HS-5 (cell line): ENCODE measurements around the gene NDP.
A peak's percentile ranks its signal among the peaks of the same experiment; 100 is the strongest.
"Not testable (repeated sequence)": the region's sequence is repeated elsewhere in the genome, so short reads cannot be mapped to it uniquely, and the experiment has no call there.

Source experiments
- DNase-seq: peaks from one replicate; pipeline ENCODE4 v3.0.0-alpha.2; 2012; ENCODE audit warnings: low read depth

Gene NDP

GRCh38 chrX:43970528-43970927, 2.7 kb downstream of the NDP start:
- DNase-seq: peak; percentile 30

- DNase-seq: peak; percentile 32
These were observed 3.4 kb downstream of the NDP start for GRCh38 chrX:43969504-43970501.

GRCh38 chrX:43968359-43968781, 4.8 kb downstream of the NDP start:
- DNase-seq: no peak

GRCh38 chrX:43964936-43965335, 8.3 kb downstream of the NDP start:
- DNase-seq: no peak

GRCh38 chrX:43963726-43964125, 9.5 kb downstream of the NDP start:
- DNase-seq: no peak

GRCh38 chrX:43962636-43963035, 10.6 kb downstream of the NDP start:
- DNase-seq: no peak

- no peak for DNase-seq
These were observed 11.5 kb downstream of the NDP start for GRCh38 chrX:43961699-43962098.

- peak; percentile 35 for DNase-seq
These were observed 14.7 kb downstream of the NDP start for GRCh38 chrX:43958529-43958928.

GRCh38 chrX:43956034-43956433, 17.2 kb downstream of the NDP start:
- DNase-seq: no peak

- DNase-seq: no peak
These were observed 20.0 kb downstream of the NDP start for GRCh38 chrX:43953218-43953617.

GRCh38 chrX:43949669-43950068, 23.5 kb downstream of the NDP start:
- DNase-seq: no peak

GRCh38 chrX:43940816-43941474, 32.2 kb downstream of the NDP start:
- no peak for DNase-seq

- no peak for DNase-seq
These were observed 33.8 kb downstream of the NDP start for GRCh38 chrX:43939187-43939926.

GRCh38 chrX:43922032-43922431, 51.2 kb downstream of the NDP start:
- not testable (repeated sequence) for DNase-seq

- DNase-seq: not testable (repeated sequence)
These were observed 62.4 kb downstream of the NDP start for GRCh38 chrX:43910772-43911171.

GRCh38 chrX:43910012-43910411, 63.2 kb downstream of the NDP start:
- DNase-seq: no peak

GRCh38 chrX:43909141-43909540, 64.0 kb downstream of the NDP start:
- no peak for DNase-seq

- DNase-seq: no peak
These were observed 73.0 kb downstream of the NDP start for GRCh38 chrX:43899878-43900815.
